ENCODE measurements around the gene TRIM56. TPM values are rescaled to one million over a fixed set of nuclear protein-coding genes. Genes with fewer than 3 reads are reported as not detected.
"Not testable (repeated sequence)": the region's sequence is repeated elsewhere in the genome, so short reads cannot be mapped to it uniquely, and the experiment has no call there.

Gene TRIM56
- total RNA-seq (10 to 100 TPM; 18.2 to 77.4 (median 48.5) TPM), polyA plus RNA-seq (10 to 100 TPM; 19.4 to 27.5 TPM)
- long read RNA-seq, donor 1, full-length matches to known transcripts, result 17 of 104 reads
- long read RNA-seq, donor 1, partial matches to known transcripts, result 29 of 104 reads
- long read RNA-seq, donor 1, other reads (novel, unspliced or antisense), result 58 of 104 reads
- long read RNA-seq, donor 2, full-length matches to known transcripts, result 6 of 6 reads
- long read RNA-seq, donor 2, partial matches to known transcripts, result 0 of 6 reads
- long read RNA-seq, donor 2, other reads (novel, unspliced or antisense), result 0 of 6 reads
- long read RNA-seq, donor 3, full-length matches to known transcripts, result 43 of 117 reads
- long read RNA-seq, donor 3, partial matches to known transcripts, result 22 of 117 reads
- long read RNA-seq, donor 3, other reads (novel, unspliced or antisense), result 52 of 117 reads

- H3K9me3 ChIP-seq, result no peaks in the 10 kb centered on the region
- DNase-seq, result peak; percentile 88 to 92 (median 90)
- no peaks in the 10 kb centered on the region for H3K27me3 ChIP-seq
- peaks cover 7% of the 10 kb centered on the region for H3K4me1 ChIP-seq (ENCODE audit: insufficient read depth)
- peak within 1 kb of the TSS; percentile 78 for H3K4me3 ChIP-seq
- H3K27ac ChIP-seq, result peak within 1 kb of the TSS; percentile 64 to 91
- 0 to 2% (median 1%) methylated on average over 26 of the region's 26 CpGs for WGBS, 3 donors
- no peaks in the 10 kb centered on the region for H3K36me3 ChIP-seq
- TF ChIP-seq CTCF (IDR thresholded peaks at IDR 0.05) (no peak), POLR2A (IDR thresholded peaks at IDR 0.05) (peak; percentile 71), EP300 (IDR thresholded peaks at IDR 0.05) (no peak)
- intact Hi-C loops (cut with DNase I), result loop anchor here (5.0 to 10.0 kb wide), 3 partner anchors 42 to 611 kb away; partner anchors contain the start of genes SERPINE1 (in 1 of the 4) and TSC22D4 (in 1 of the 4)
Observed at GRCh38 chr7:101085162-101085964, at the start of gene TRIM56. Gene TRIM56 (plus strand): TSS chr7:101085481. CDS start chr7:101087313, 1,832 bp downstream.

- intact Hi-C loops (cut with DNase I), result no loop called here
- DNase-seq, result no peak
- TF ChIP-seq CTCF (IDR thresholded peaks at IDR 0.05), result no peak
- TF ChIP-seq EP300 (IDR thresholded peaks at IDR 0.05), result no peak
- TF ChIP-seq POLR2A (IDR thresholded peaks at IDR 0.05), result no peak
- WGBS, 3 donors, result 67 to 74% (median 71%) methylated on average over 4 of the region's 4 CpGs
- Histone ChIP-seq H3K36me3 (no peaks in the 10 kb centered on the region), H3K27ac (no peak overlapping the region), H3K4me3 (no peak overlapping the region), H3K4me1 (ENCODE audit: insufficient read depth) (no peaks in the 10 kb centered on the region), H3K9me3 (no peaks in the 10 kb centered on the region), H3K27me3 (no peaks in the 10 kb centered on the region)
Observed at GRCh38 chr7:101035941-101036340, 49.3 kb upstream of the TRIM56 start.

GRCh38 chr7:101041283-101041682, 44.0 kb upstream of the TRIM56 start:
- H3K27me3 ChIP-seq; H3K4me1 ChIP-seq (ENCODE audit: insufficient read depth); H3K27ac ChIP-seq; intact Hi-C loops (cut with DNase I); H3K4me3 ChIP-seq; H3K9me3 ChIP-seq; DNase-seq; H3K36me3 ChIP-seq: not testable (repeated sequence)
- WGBS, 3 donors, result 80 to 85% (median 80%) methylated on average over 6 of the region's 6 CpGs

GRCh38 chr7:101058355-101058754, 26.9 kb upstream of the TRIM56 start:
- Histone ChIP-seq H3K9me3 (no peaks in the 10 kb centered on the region), H3K27me3 (no peaks in the 10 kb centered on the region), H3K36me3 (no peaks in the 10 kb centered on the region), H3K27ac (no peak overlapping the region), H3K4me1 (ENCODE audit: insufficient read depth) (no peaks in the 10 kb centered on the region), H3K4me3 (no peak overlapping the region)
- DNase-seq, result peak; percentile 48 to 77 (median 73)
- TF ChIP-seq POLR2A (IDR thresholded peaks at IDR 0.05) (no peak), EP300 (IDR thresholded peaks at IDR 0.05) (no peak)
- WGBS, 3 donors, result 18 to 22% (median 18%) methylated on average over 9 of the region's 9 CpGs
- intact Hi-C loops (cut with DNase I), result loop anchor here in 3 of 4 donors (2.0 to 5.0 kb wide), 5 partner anchors 91 to 162 kb away; partner anchors contain the start of genes ACHE (in 1 of the 3) and MUC12 (in 1 of the 3)

GRCh38 chr7:101059620-101059942, 25.7 kb upstream of the TRIM56 start:
- no peaks in the 10 kb centered on the region for H3K4me1 ChIP-seq (ENCODE audit: insufficient read depth)
- no peaks in the 10 kb centered on the region for H3K27me3 ChIP-seq
- H3K27ac ChIP-seq, result no peak overlapping the region
- no peak overlapping the region for H3K4me3 ChIP-seq
- intact Hi-C loops (cut with DNase I), result loop anchor here in 3 of 4 donors (2.0 to 5.0 kb wide), 5 partner anchors 92 to 163 kb away; partner anchors contain the start of genes ACHE (in 1 of the 3) and MUC12 (in 1 of the 3)
- no peaks in the 10 kb centered on the region for H3K36me3 ChIP-seq
- H3K9me3 ChIP-seq, result no peaks in the 10 kb centered on the region
- WGBS, 3 donors, result 22 to 28% (median 25%) methylated on average over 9 of the region's 9 CpGs
- TF ChIP-seq EP300 (IDR thresholded peaks at IDR 0.05) (no peak), CTCF (IDR thresholded peaks at IDR 0.05) (no peak), POLR2A (IDR thresholded peaks at IDR 0.05) (no peak)
- no peak for DNase-seq
